ENCODE measurements around the gene EGLN1. TPM values are rescaled to one million over a fixed set of nuclear protein-coding genes. Genes with fewer than 3 reads are reported as not detected.

EGLN1 gene
- total RNA-seq, 1 donor from 2014 or later: 19.9 TPM

GRCh38 chr1:231359113-231359512 is 63.0 kb downstream of the EGLN1 start:
- H3K9me3 Mint-ChIP-seq (ENCODE audit: low read depth): no peaks in the 10 kb centered on the region
- TF ChIP-seq CTCF (IDR thresholded peaks at IDR 0.05; ENCODE audit: unreplicated experiment): no peak
- no peak for DNase-seq (ENCODE audit: low spot score, unreplicated experiment)
- no peak overlapping the region for H3K27ac Mint-ChIP-seq
- H3K27me3 Mint-ChIP-seq: no peaks in the 10 kb centered on the region
- no peak overlapping the region for H3K4me3 Mint-ChIP-seq (ENCODE audit: low read depth)
- peaks cover 8% of the 10 kb centered on the region for H3K36me3 Mint-ChIP-seq (ENCODE audit: insufficient read depth)
- H3K4me1 Mint-ChIP-seq (ENCODE audit: low read depth): peaks cover 2% of the 10 kb centered on the region

- no peak for DNase-seq (ENCODE audit: low spot score, unreplicated experiment)
- peak; percentile 89 for TF ChIP-seq CTCF (IDR thresholded peaks at IDR 0.05; ENCODE audit: unreplicated experiment)
Observed at GRCh38 chr1:231357831-231358354, 64.2 kb downstream of the EGLN1 start.

GRCh38 chr1:231357187-231357772 is 64.8 kb downstream of the EGLN1 start:
- no peaks in the 10 kb centered on the region for H3K27me3 Mint-ChIP-seq
- H3K4me3 Mint-ChIP-seq (ENCODE audit: low read depth): no peak overlapping the region
- no peak overlapping the region for H3K27ac Mint-ChIP-seq
- peaks cover 2% of the 10 kb centered on the region for H3K4me1 Mint-ChIP-seq (ENCODE audit: low read depth)
- no peak for TF ChIP-seq CTCF (IDR thresholded peaks at IDR 0.05; ENCODE audit: unreplicated experiment)
- peaks cover 14% of the 10 kb centered on the region for H3K36me3 Mint-ChIP-seq (ENCODE audit: insufficient read depth)
- no peak for DNase-seq (ENCODE audit: low spot score, unreplicated experiment)
- H3K9me3 Mint-ChIP-seq (ENCODE audit: low read depth): no peaks in the 10 kb centered on the region

More at GRCh38 chr1:231357831-231358354, 64.2 kb downstream of the EGLN1 start:
- H3K4me1 Mint-ChIP-seq (ENCODE audit: low read depth): peaks cover 2% of the 10 kb centered on the region
- no peak overlapping the region for H3K27ac Mint-ChIP-seq
- H3K9me3 Mint-ChIP-seq (ENCODE audit: low read depth): no peaks in the 10 kb centered on the region
- no peaks in the 10 kb centered on the region for H3K27me3 Mint-ChIP-seq
- H3K36me3 Mint-ChIP-seq (ENCODE audit: insufficient read depth): peaks cover 10% of the 10 kb centered on the region
- H3K4me3 Mint-ChIP-seq (ENCODE audit: low read depth): no peak overlapping the region

GRCh38 chr1:231355171-231355570 is 66.9 kb downstream of the EGLN1 start:
- no peak for TF ChIP-seq CTCF (IDR thresholded peaks at IDR 0.05; ENCODE audit: unreplicated experiment)
- DNase-seq (ENCODE audit: low spot score, unreplicated experiment): no peak
- Mint-ChIP-seq H3K4me1 (ENCODE audit: low read depth) (peaks cover 2% of the 10 kb centered on the region), H3K27ac (no peak overlapping the region), H3K9me3 (ENCODE audit: low read depth) (no peaks in the 10 kb centered on the region), H3K4me3 (ENCODE audit: low read depth) (no peak overlapping the region), H3K27me3 (no peaks in the 10 kb centered on the region), H3K36me3 (ENCODE audit: insufficient read depth) (peaks cover 15% of the 10 kb centered on the region)

GRCh38 chr1:231354330-231355020 is 67.6 kb downstream of the EGLN1 start:
- Mint-ChIP-seq H3K36me3 (ENCODE audit: insufficient read depth) (peaks cover 15% of the 10 kb centered on the region), H3K9me3 (ENCODE audit: low read depth) (no peaks in the 10 kb centered on the region), H3K27me3 (no peaks in the 10 kb centered on the region), H3K4me1 (ENCODE audit: low read depth) (peaks cover 2% of the 10 kb centered on the region), H3K27ac (no peak overlapping the region), H3K4me3 (ENCODE audit: low read depth) (no peak overlapping the region)
- TF ChIP-seq CTCF (IDR thresholded peaks at IDR 0.05; ENCODE audit: unreplicated experiment): no peak
- DNase-seq (ENCODE audit: low spot score, unreplicated experiment): no peak

Data from progenitor cell of endocrine pancreas (in vitro differentiated cells).